Choroid plexus epithelial cell (primary cell): ENCODE results near the gene EPHA4.

Source experiments
- DNase-seq: peaks from one replicate; pipeline ENCODE4 v3.0.0-alpha.2; 2010; ENCODE audit warnings: low read depth
- H3K4me3 ChIP-seq: 2 replicates; pipeline ENCODE4 v1.5.1; 2011; ENCODE audit warnings: low read depth, mild to moderate bottlenecking, control low read depth, low read length, moderate library complexity
- CTCF ChIP-seq: conservative IDR thresholded peaks from 2 replicates; pipeline ENCODE4 v1.5.1; 2011; ENCODE audit warnings: low read depth, mild to moderate bottlenecking, control low read depth, inconsistent platforms, low read length, moderate library complexity

Gene EPHA4

GRCh38 chr2:221372159-221372884, 199.8 kb downstream of the EPHA4 start:
- DNase-seq = no peak
- no peak overlapping the region for H3K4me3 ChIP-seq
- TF ChIP-seq CTCF = no peak

- DNase-seq = no peak
- H3K4me3 ChIP-seq = no peak overlapping the region
- TF ChIP-seq CTCF = no peak
Observed at GRCh38 chr2:221371347-221371746, 200.8 kb downstream of the EPHA4 start.

GRCh38 chr2:221370857-221371211, 201.3 kb downstream of the EPHA4 start:
- TF ChIP-seq CTCF = no peak

GRCh38 chr2:221370076-221370856, 201.8 kb downstream of the EPHA4 start:
- no peak for DNase-seq
- no peak overlapping the region for H3K4me3 ChIP-seq
- TF ChIP-seq CTCF = no peak

More at GRCh38 chr2:221370857-221371211, 201.3 kb downstream of the EPHA4 start:
- no peak overlapping the region for H3K4me3 ChIP-seq
- DNase-seq = no peak
